HG02973 (cell line): ENCODE measurements around the gene SINHCAF.
"Not testable (repeated sequence)": the region's sequence is repeated elsewhere in the genome, so short reads cannot be mapped to it uniquely, and the experiment has no call there.

Experiments
- ATAC-seq: cut with Tn5 transposase; IDR thresholded peaks from one replicate; pipeline ENCODE4 v1.9.1; 2021; ENCODE audit warnings: moderate library complexity; ENCODE audit not compliant: unreplicated experiment

SINHCAF gene, protein sequence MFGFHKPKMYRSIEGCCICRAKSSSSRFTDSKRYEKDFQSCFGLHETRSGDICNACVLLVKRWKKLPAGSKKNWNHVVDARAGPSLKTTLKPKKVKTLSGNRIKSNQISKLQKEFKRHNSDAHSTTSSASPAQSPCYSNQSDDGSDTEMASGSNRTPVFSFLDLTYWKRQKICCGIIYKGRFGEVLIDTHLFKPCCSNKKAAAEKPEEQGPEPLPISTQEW

DNA sequence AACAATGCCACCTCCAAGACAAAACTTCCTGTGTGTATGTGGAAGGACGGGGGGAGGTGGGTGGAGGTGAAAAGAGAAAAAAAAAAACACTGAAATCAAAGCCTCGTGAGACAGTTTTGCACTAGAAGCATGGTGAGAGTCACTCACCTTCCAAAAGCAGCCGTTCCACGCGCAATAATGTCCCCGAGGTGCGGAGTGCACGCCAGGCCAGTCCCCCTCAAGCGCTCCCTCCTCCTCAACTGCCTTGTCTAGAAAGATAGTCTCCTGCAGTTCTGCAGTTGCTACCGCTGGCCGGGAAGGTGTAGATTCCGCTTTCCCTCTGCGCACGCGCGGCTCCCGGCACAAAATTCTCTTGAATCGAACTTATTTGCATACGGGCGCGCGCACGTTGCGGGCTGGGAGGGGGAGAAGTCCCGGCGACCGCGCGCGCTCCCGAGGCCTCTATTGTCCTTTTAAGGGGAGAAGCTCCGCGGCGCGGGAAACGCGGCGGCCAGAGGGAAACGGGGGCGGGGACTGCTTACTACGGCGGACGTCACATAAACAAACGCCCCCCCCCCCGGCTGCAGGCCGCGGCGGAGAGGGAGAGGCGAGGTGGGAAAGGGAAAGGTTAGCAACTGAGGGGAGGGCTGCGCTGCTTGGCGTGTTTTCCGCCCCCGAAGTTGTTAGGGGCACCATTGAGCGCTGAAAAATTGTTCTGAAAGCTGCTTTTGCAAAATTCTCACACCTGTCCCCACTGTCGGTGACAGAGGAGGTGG is at the start of gene SINHCAF:
TSS of gene SINHCAF (minus strand) at position 274 of the 755 bp plus-strand sequence. CDS start 27,946 bp downstream, outside the sequence.
- peak; percentile 41 for ATAC-seq

DNA sequence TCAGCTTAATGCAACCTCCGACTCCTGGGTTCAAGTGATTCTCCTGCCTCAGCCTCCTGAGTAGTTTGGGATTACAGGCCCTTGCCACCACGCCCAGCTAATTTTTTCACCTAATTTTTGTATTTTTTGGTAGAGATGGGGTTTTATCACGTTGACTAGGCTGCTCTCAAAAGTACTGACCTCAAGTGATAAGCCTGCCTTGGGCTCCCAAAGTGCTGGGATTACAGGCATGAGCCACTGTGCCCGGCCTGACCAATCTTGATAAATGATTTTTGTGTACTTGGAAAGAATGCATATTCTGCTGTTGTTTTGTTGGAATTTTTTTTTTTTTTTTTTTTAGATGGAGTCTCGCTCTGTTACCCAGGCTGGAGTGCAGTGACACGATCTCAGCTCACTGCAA is 49.5 kb upstream of the SINHCAF start:
- not testable (repeated sequence) for ATAC-seq

DNA sequence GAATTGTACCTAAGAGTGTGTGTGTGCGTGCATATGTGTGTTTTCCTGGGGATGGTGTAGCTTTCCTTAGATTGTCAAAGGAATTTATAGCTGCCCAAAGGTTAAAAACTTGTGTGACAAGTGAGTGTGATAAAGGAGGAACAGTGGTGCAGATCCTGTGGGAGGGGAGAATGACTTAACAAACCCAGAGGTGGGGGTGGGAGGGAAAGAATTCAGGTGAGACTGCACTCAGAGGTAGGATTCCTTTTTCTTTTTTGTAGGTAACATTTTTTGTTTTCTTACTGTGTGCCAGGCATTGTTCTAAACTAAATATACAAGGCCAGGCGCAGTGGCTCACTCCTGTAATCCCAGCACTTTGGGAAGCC is 45.3 kb upstream of the SINHCAF start:
- no peak for ATAC-seq

DNA sequence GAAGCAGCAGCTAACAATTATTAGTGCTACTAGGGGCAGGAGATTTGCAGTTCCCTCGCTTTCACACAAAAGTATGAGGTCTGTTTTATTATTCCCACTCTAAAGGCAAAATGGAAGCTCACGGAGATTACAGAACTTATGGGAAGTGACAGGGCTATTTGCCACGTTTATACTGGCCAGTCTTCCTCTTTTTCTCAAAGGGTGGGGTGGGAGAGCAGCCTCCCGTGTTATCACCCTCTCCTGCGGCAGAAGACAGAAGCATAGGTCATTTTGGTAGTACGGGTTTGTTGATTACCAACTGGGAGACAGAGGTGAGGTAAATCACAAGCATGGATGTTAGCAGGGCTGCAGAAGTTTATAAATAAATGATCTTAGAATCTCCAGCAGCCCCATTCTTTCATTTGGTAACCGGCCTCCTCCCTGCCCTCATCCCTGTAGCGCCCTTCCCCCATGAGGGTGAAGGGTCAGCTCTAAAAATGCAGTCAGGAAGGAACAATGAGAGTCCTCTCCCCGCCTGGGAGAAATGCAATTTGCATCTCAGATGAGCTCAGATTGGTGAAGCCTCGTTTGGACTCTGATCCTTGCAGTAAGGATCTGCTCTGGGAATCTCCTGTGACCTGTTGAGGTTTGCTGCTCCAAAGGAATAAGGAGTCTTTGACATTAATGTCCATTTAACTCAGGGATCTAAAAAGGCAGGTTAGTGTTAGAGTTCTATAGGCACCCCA is 44.7 kb upstream of the SINHCAF start:
- ATAC-seq = no peak

DNA sequence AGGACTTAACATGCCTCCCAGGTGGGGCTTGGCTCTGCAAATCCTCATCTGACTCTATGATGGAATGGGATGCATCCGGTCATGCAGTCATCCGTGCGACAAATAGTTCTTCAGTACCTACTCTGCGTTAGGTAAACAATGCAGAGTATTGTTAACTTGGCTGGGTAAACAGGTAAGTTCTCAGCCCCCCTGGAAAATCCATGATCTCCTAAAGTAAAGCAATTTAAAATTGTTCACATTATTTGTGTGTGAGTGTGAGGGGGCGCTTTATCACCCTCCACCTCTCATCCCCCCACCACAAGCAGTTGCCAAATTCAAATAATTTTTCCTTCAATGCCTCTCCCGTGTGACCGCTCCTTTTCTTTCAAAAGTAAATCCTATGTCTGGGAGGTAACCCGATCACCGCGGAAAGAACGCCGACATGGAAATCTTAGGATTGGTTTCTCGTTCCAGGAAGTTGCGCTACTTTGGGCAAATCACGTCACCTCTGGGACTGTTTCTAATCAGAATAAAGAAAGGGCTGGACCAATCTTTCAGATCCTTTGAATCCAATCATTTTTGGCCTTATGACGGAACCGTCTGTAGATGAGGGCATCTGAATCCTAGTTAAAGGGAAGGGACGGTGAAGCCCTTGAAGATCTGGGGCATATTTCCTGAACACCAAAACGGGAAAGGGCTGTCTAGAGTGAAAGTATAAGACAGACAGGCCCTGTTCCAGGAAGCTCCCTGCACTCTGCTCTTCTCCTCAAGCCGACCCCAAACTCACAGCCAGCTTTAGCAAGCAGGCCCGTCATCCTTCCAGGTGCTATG is 44.0 kb upstream of the SINHCAF start:
- no peak for ATAC-seq

DNA sequence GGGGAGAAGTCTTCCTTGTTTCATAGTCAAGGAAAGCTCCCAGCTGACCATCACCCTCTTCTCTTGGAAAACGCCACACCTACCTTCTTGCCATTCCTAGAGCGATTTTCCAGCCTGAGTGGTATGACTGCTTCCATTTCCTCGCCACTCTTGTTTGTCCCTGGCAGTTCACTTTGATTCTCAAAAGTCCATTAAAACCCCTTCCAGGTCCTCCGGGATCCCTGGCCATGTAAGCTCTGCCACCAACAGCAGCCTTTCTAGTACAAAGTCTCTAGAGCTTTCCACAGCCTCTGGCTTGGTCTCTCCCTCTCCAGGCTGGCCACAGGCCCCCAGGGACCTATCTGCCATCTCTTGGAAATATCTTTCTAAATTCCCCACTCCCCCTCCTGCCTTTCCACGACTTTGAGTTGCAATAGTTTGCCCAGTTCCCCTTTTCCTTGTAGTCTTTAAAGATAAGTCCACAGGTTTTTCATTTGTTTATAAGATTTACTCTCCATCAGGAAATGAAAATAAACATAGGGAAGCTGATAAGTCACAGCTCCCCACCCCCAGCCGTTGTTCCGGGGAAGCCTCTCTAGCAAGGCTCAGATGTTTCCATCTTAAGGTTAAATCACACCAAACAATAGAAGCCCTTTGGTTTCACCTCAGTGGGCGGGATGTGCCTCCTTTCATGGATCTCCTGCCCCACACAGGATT is 42.9 kb upstream of the SINHCAF start:
- ATAC-seq = no peak

DNA sequence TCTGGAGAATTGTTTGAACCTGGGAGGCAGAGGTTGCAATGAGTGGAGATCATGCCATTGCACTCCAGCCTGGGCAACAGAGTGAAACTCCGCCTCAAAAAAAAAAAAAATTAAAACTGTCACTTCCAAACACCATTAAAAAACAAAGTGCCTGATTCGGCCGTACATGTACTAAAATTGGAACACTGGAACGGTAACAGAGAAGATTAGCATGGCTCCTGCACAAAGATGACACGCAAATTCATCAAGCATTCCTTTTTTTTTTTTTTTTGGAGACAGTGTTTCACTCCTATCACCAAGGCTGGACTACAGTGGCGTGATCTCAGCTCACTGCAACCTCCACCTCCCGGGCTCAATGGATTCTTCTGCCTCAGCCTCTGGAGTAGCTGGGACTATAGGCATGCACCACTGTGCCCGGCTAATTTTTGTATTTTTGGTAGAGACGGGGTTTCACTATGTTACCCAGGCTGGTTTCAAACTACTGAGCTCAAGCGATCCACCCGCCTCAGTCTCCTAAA is 40.2 kb upstream of the SINHCAF start:
- no peak for ATAC-seq

DNA sequence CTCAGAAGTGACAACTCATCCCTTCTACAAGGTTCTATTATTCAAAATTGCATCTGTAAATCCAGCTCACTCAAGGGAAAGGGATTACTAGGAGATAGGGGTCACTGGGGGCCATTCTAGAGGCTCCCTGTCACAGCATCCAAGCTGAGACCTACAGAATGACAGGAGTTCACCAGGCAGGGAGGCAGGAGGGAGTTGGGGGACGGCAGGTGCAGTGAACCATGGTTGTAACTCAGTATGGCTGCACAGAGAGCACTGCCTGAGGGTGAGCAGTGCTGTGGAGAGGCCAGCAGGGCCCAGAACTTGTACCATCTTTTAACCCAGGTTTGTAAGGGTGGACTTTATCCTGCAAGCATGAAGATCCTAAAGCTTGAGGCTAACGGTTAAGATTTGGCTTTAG is 37.9 kb upstream of the SINHCAF start:
- no peak for ATAC-seq

DNA sequence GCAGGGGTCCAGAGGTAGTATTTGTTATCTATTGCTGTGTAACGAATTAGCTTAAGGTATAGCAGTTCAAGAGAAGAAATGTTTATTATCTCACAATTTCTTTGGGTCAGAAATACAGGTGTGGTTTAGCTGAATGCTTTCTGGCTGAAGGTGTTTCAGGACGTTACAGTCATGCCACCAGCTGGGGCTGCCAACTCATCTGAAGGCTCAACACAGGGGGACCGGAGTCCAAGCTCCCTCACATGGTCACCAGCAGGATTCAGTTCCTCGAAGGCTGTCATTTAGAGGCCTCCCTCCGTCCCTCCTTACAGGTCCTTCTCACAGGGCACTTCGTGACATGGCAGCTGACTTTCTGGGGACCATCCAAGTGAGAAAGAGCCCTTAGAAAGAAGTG is 37.5 kb upstream of the SINHCAF start:
- ATAC-seq = no peak

DNA sequence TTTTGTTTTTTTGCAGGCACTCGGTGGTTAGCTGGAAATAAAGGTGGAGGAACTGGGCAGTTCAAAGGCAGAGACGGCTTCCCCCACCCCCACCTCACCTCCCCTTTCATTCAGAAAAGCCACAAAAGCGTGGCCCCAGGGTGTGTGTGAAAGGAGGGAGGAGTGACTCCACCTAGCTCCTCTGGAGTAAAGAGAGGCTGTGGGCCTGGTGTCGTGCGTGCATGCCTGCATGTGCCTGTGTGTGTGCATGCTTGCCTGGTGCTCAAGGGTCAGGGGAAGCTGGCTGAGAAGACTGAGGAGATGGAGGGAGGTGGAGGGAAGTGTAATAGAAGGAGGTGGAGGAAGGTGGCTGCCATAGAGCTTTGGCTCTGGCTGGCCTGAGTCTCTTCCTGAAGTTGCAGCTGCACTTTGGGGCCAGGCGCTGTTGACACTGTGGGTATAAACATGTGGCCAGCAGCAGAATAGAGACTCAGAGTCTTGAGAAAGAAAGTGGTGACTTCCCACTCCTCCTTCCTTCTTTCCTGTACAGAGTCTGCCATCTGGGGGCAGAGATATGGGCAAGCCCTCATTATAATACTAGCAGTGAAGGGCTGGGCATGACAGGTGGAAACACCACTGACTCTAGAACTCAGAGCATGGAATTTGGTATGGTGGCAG is 36.9 kb upstream of the SINHCAF start:
- ATAC-seq = peak; percentile 61

DNA sequence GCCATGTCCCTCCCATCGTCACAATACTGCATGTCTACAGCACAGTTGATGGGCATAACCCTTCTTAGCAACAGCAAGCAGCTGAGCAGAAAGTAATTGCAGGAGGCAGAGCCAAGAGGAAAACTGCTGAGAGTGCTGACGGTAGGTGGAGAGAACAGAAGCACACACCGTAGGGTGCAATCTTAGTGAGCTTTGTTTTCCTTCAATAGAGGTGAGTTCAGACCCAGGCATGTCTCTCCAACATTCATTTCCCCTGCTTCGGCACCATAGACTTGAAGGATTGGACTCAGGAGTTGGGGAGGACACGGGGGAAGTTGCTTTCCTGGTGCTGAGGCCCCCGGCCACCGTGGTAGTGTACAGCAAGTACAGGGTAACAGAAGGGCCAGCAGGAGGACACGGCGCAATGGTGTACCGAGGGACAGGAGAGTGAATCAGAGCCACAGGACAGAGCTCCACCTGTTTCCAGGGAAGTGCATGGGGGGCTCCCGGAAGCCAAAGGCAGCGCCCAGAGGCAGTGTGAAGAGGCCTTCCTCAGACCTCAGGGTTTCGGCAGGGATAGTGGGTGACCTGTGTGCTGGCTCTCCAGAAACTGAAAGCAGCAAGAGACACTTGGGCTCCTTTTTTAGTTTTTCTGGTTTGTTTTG is 36.3 kb upstream of the SINHCAF start:
- ATAC-seq = peak; percentile 45

DNA sequence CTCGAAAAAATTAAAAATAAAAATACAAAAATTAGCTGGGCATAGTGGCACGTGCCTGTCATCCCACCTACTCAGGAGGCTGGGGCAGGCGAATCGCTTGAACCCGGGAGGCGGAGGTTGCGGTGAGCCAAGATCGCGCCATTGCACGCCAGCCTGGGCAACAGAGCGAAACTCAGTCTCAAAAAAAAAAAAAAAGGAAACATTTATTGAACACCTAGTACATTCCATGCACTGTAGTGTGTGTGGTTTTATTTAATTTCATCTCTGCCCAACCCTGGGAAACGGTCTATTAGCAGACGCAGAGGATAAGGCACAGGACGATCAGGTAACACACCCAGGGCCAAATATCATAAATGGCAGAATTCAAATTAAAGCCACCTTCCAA is 35.8 kb upstream of the SINHCAF start:
- no peak for ATAC-seq

DNA sequence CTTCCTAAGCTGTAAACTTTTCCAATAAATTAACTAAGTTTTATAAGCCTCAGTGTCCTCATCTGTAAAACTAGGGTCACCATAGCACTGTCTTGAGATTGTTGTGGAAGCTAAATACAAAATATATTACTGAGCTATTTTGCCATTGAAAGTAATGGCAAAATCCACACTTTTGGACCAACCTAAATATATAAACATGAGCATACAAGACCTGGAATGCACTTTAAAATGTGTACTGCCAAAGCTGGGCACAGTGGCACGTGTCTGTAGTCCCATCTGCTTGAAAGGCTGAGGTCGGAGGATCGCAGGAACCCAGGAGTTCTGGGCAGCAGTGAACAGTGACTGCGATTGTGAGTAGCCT is 29.8 kb upstream of the SINHCAF start:
- no peak for ATAC-seq

DNA sequence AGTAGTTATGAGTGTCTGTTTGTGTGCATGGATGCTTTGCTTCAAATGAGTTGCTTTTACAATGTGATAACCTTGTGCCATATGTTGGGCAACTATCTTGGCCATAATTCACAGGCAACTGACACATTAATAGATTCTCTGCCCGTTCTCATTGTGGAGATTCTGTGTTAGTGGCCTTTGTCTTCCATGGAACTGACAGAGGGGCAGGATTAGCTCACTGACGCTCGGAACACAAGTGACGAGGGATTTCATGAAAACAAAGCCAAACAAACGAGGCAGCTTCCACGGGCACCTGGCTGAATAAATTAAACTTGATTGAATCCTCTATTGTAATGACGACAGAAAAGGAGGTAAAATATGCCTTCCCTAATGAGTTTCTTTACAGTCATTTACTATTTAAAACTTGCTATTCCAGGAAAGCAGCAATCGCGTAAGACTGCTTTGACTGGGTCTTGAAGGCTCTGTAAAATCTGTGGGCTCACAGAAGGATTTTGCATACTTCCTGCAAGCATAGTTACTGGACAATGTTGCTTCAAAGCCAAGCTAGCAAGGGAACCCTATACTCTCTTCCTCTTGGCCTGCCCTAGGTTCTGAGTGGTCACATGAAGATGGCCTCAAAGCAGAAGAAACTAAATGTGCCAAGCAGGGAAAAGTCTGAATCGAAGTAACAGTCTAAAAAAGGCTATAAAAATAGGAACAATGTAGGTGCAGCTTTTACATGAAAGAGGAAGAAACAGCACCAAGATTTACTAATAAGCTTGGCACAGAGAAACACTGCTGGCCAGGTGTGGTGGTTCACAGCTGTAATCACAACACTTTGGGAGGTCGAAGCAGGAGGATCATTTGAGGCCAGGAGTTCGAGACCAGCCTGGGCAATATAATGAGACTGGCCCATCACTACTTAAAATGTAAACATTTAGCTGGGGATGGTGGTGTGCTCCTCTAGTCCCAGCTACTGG is 28.1 kb upstream of the SINHCAF start:
- ATAC-seq = no peak

DNA sequence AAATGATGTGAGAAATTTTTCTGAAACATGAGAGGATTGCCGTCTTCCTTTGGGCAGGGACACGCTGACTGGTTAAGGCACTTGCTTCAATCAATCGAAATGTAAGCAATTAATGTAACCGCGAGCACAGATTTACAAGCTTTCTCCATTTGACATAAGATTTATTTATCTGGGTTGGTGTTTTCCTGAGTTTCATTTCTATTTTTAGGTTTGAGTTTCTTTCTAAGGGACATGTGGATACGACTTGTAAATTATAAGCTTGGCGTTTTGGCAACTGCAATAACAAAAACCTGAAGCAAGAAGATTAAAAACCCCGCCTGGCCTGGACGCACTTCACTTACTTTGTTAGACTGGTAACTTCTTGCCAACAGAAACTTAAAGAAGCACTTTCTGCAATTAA is 20.3 kb upstream of the SINHCAF start:
- ATAC-seq = no peak

DNA sequence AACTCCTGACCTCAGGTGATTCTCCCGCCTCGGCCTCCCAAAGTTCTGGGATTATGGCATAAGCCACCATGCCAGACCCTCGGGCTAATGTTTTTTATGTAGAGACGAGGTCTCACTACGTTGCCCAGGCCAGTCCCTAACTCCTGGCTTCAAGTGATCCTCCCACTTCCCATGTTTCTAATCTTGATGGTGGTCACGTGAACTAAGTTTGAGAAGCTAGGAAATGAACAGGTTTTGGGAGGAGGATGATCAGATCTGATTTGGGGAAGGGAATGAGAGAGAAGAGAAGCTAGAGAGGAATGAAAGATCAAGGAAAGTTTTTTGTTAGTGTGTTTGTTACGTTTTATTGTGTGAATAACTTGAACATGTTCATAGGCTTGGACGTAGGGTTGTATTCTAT is 17.2 kb upstream of the SINHCAF start:
- no peak for ATAC-seq

DNA sequence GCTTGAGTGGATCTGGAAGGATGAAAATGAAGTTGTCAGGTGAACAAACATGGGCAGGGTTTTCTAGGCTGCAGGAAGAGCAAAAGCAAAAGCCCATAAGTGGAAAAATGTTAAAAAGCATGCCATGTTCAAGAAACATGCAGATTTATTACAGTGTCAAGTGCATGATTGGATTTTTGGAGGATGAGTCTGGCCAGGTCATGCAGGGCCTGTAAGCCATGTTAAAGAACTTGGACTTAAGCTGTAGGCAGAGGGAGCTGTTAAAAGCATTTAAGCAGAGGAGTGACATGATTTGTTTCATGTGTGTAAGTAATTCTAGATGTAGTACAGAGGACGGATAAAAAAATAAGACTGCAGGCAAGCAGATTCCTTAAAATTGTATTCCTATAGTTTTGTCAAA is 16.3 kb upstream of the SINHCAF start:
- ATAC-seq = no peak

DNA sequence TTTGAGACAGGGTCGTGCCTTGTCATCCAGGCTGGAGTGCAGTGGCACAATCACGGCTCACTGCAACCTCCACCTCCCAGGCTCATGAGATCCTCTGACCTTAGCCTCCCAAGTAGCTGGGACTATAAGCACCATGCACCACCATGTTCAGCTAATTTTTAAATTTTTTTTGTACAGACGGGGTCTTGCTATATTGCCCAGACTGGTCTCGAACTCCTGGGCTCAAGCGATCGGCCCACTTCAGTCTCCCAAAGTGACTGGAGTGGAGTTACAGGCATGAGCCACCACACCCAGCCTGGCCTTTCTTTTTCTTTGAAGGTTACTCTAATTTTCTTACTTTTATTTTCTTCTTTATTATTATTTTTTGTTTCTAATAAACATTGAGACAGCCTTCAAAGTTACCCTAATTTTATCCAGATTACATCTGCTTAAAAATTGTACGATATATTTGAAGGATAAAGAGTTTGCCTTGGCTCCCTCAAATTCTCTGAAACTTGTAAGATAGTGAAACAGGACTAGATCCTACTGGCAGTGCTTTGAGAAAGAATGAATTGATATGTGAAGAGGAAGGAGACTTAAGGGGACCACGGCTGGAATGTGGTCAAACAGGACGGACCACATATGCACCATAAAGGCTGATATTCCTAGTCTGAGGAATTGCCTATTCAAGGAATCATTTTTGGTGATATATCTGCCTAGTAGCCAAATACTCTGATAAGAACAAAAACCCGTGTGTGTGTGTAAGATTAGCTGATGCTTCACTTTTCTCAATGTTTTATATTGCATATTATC is 14.1 kb upstream of the SINHCAF start:
- no peak for ATAC-seq
